HCT116 (cell line): ENCODE data around the gene CAMK2N1. TPM values are rescaled to one million over a fixed set of nuclear protein-coding genes. Genes with fewer than 3 reads are reported as not detected.

ENCODE experiments used
- ATAC-seq: fragments of 200-7000 bp; cut with Tn5 transposase; 2 replicates; pipeline ENCODE4 v1.9.1; 2020; ENCODE audit warnings: mild to moderate bottlenecking, moderate library complexity
- BruUV-seq: library from RNA; stranded (reverse); fragments of 400-500 nt; replicated peaks from 2 replicates; lab custom pipeline; 2021; lab: Mats Ljungman, UMichigan
- CTCF ChIA-PET: fragments of 300-600 bp; sonication (Branson Sonifier 250); formaldehyde crosslinking; loops from one replicate; lab custom pipeline; 2021; ENCODE audit warnings: antibody characterized with exemption; lab: Charles Lee
- POLR2A ChIA-PET: fragments of 300-600, 350-600 bp; sonication (Branson Sonifier 250); formaldehyde crosslinking; loops from one replicate; lab custom pipeline; 2021; ENCODE audit warnings: antibody characterized with exemption; lab: Charles Lee
- RAD21 ChIA-PET, 2 experiments: fragments of 300-600 bp; sonication (Branson Sonifier 250); formaldehyde crosslinking; loops; one replicate each; lab custom pipeline; 2023; ENCODE audit warnings: low total read pairs in 2 of 2; ENCODE audit not compliant: uncharacterized antibody in 2 of 2, unreplicated experiment in 2 of 2, low non-redundant PET in 1 of 2; lab: Charles Lee
- DNase-seq: peaks from one replicate; pipeline ENCODE4 v3.0.0-alpha.2; 2010; ENCODE audit warnings: low read depth, low spot score
- H2AFZ ChIP-seq: fragments of 200-600 bp; shearing (Covaris generic), sonication (generic); 2 replicates; pipeline ENCODE4 v1.6.1; 2017; ENCODE audit warnings: low read depth, mixed run types, mixed read lengths, antibody characterized with exemption, low read length; ENCODE audit not compliant: poor library complexity, severe bottlenecking
- H3K27ac ChIP-seq: 2 replicates; pipeline ENCODE4 v1.5.1; 2012; ENCODE audit warnings: low read depth, low read length
- H3K27me3 ChIP-seq: fragments of 200-600 bp; sonication (generic); 2 replicates; pipeline ENCODE4 v1.6.1; 2016; ENCODE audit warnings: mixed run types, low read length, mixed read lengths; ENCODE audit not compliant: insufficient read depth
- H3K36me3 ChIP-seq, 2 experiments: fragments of 200-500 bp in 1 of 2; fragments of 200-600 bp in 1 of 2; sonication (Bioruptor generic) in 1 of 2; sonication (generic) in 1 of 2; 2 replicates each; pipeline versions ENCODE4 v1.5.1 to v1.6.1; 2014 to 2016; ENCODE audit warnings: low read length in 2 of 2, inconsistent platforms in 1 of 2, mixed read lengths in 1 of 2, mixed run types in 1 of 2; ENCODE audit not compliant: insufficient read depth in 2 of 2, control insufficient read depth in 1 of 2
- H3K4me1 ChIP-seq, 2 experiments: fragments of 200-600 bp in 1 of 2; sonication (generic) in 1 of 2; 2 replicates each; pipeline versions ENCODE4 v1.5.1 to v1.6.1; 2012 to 2017; ENCODE audit warnings: low read length in 2 of 2, inconsistent platforms in 1 of 2, mild to moderate bottlenecking in 1 of 2, mixed read lengths in 1 of 2, mixed run types in 1 of 2, moderate library complexity in 1 of 2; ENCODE audit not compliant: insufficient read depth in 2 of 2, control insufficient read depth in 1 of 2
- H3K4me2 ChIP-seq: fragments of 200-600 bp; sonication (generic); 2 replicates; pipeline ENCODE4 v1.6.1; 2017; ENCODE audit warnings: mixed run types, low read length, mixed read lengths
- H3K4me3 ChIP-seq, 2 experiments: fragments of 200-600 bp in 1 of 2; sonication (generic) in 1 of 2; replicated peaks in 1 of 2; 2 replicates each; pipeline ENCODE4 v1.5.1; 2011 to 2016; ENCODE audit warnings: low read length in 2 of 2, control low read depth in 1 of 2, low read depth in 1 of 2, mild to moderate bottlenecking in 1 of 2, mixed read lengths in 1 of 2, mixed run types in 1 of 2
- H3K79me2 ChIP-seq: fragments of 200-600 bp; sonication (generic); 2 replicates; pipeline ENCODE4 v1.6.1; 2017; ENCODE audit warnings: mild to moderate bottlenecking, mixed run types, low read length, moderate library complexity, mixed read lengths; ENCODE audit not compliant: insufficient read depth
- H3K9ac ChIP-seq: fragments of 200-600 bp; sonication (generic); 2 replicates; pipeline ENCODE4 v1.6.1; 2016; ENCODE audit warnings: low read length, mixed read lengths
- H3K9me2 ChIP-seq: fragments of 200-600 bp; sonication (generic), shearing (Covaris generic); 2 replicates; pipeline ENCODE4 v1.6.1; 2017; ENCODE audit warnings: mixed run types, mild to moderate bottlenecking, moderate library complexity; ENCODE audit not compliant: insufficient read depth
- H3K9me3 ChIP-seq, 2 experiments: fragments of 200-500 bp in 1 of 2; fragments of 200-600 bp in 1 of 2; sonication (Bioruptor generic) in 1 of 2; sonication (generic) in 1 of 2; 2 replicates each; pipeline ENCODE4 v1.6.1; 2014 to 2017; ENCODE audit warnings: low read length in 2 of 2, mixed read lengths in 2 of 2, inconsistent platforms in 1 of 2, low read depth in 1 of 2, mild to moderate bottlenecking in 1 of 2, mixed run types in 1 of 2, moderate library complexity in 1 of 2; ENCODE audit not compliant: control insufficient read depth in 1 of 2, insufficient read depth in 1 of 2
- H4K20me1 ChIP-seq: fragments of 200-600 bp; sonication (generic), shearing (Covaris generic); 2 replicates; pipeline ENCODE4 v1.6.1; 2017; ENCODE audit warnings: mixed run types, mild to moderate bottlenecking, moderate library complexity; ENCODE audit not compliant: insufficient read depth
- EZH2 ChIP-seq: fragments of 200-600 bp; sonication (generic); IDR thresholded peaks from 2 replicates; pipeline ENCODE4 v1.6.1; 2017; ENCODE audit warnings: antibody characterized with exemption, mixed run types
- EZH2phosphoT487 ChIP-seq: fragments of 200-600 bp; IDR thresholded peaks from 2 replicates; pipeline ENCODE4 v1.6.1; 2018; ENCODE audit warnings: antibody characterized with exemption, borderline replicate concordance
- JUND ChIP-seq: IDR thresholded peaks from 2 replicates; pipeline ENCODE4 v1.6.1; 2012
- POLR2A ChIP-seq: IDR thresholded peaks from 2 replicates; pipeline ENCODE4 v1.7.0; 2011; ENCODE audit warnings: borderline replicate concordance; ENCODE audit not compliant: insufficient read depth, insufficient read length; ENCODE audit errors: extremely low read depth
- RAD21 ChIP-seq: IDR thresholded peaks from 2 replicates; pipeline ENCODE4 v1.6.1; 2012; ENCODE audit warnings: low read depth, mild to moderate bottlenecking
- REST ChIP-seq: IDR thresholded peaks from 2 replicates; pipeline ENCODE4 v1.6.1; 2012; ENCODE audit warnings: low read depth
- SIN3A ChIP-seq: IDR thresholded peaks from 2 replicates; pipeline ENCODE4 v1.6.1; 2012; ENCODE audit warnings: low read depth
- SRF ChIP-seq: IDR thresholded peaks from 2 replicates; pipeline ENCODE4 v1.6.1; 2012; ENCODE audit warnings: low read depth
- TCF7L2 ChIP-seq: IDR thresholded peaks from 2 replicates; pipeline ENCODE4 v1.7.0; 2011; ENCODE audit warnings: borderline replicate concordance, inconsistent platforms; ENCODE audit not compliant: insufficient read depth, insufficient read length; ENCODE audit errors: extremely low read depth
- YY1 ChIP-seq: IDR thresholded peaks from 2 replicates; pipeline ENCODE4 v1.6.1; 2011; ENCODE audit warnings: low read length, low read depth, moderate library complexity, mild to moderate bottlenecking; ENCODE audit not compliant: insufficient replicate concordance; ENCODE audit errors: extremely low read depth
- ZFX ChIP-seq: fragments of 450-650 bp; IDR thresholded peaks from 2 replicates; pipeline ENCODE4 v1.6.1; 2017
- ZNF274 ChIP-seq: fragments of 200-500 bp; sonication (Bioruptor generic); IDR thresholded peaks from 2 replicates; pipeline ENCODE4 v1.6.1; 2014; ENCODE audit warnings: mild to moderate bottlenecking, low read depth, low read length, inconsistent platforms
- intact Hi-C: fragments of 100-400 bp; cut with micrococcal nuclease; formaldehyde crosslinking; loops from 2 replicates; pipeline ENCODE4 v1.10.0; 2022
- total RNA-seq: library from RNA; stranded (reverse); gene quantifications from one replicate; pipeline ENCODE4 v1.2.1, GENCODE V29; 2021; ENCODE audit not compliant: unreplicated experiment
- TF ChIP-seq, protein P1 (sequence below): IDR thresholded peaks from 2 replicates; pipeline ENCODE4 v1.6.1; 2011; ENCODE audit warnings: mild to moderate bottlenecking, low read length, moderate library complexity; ENCODE audit not compliant: insufficient replicate concordance; ENCODE audit errors: extremely low read depth

Gene CAMK2N1
- total RNA-seq, 1 experiment from 2014 or later = 20.5 TPM

- intact Hi-C loops = no loop called here
- Histone ChIP-seq H3K27ac (no peak overlapping the region), H3K9ac (no peak overlapping the region), H3K9me2 (no peaks in the 10 kb centered on the region), H3K27me3 (no peaks in the 10 kb centered on the region), H2AFZ (no peak overlapping the region), H3K4me3 (no peak overlapping the region), H3K9me3 (no peaks in the 10 kb centered on the region), H3K4me1 (peaks cover 59 to 86% of the 10 kb centered on the region in 2 experiments), H3K79me2 (peaks cover 15% of the 10 kb centered on the region), H3K4me2 (0 out of 2 replicates have a peak overlapping the region, but pooled peaks have one; percentile 64), H3K36me3 (no peaks in the 10 kb centered on the region), H4K20me1 (no peaks in the 10 kb centered on the region)
- BruUV-seq = no TSS peak
- CTCF ChIA-PET = no interaction called here
- ATAC-seq (no peak), DNase-seq (no peak)
- no peak for TF ChIP-seq YY1
- TF ChIP-seq ZNF274 = no peak
- no peak for TF ChIP-seq ZFX
- no peak for TF ChIP-seq REST
- POLR2A ChIA-PET = no interaction called here
- RAD21 ChIA-PET = no interaction called here
These were observed 6.2 kb downstream of the CAMK2N1 start for GRCh38 chr1:20479840-20480239.

DNA sequence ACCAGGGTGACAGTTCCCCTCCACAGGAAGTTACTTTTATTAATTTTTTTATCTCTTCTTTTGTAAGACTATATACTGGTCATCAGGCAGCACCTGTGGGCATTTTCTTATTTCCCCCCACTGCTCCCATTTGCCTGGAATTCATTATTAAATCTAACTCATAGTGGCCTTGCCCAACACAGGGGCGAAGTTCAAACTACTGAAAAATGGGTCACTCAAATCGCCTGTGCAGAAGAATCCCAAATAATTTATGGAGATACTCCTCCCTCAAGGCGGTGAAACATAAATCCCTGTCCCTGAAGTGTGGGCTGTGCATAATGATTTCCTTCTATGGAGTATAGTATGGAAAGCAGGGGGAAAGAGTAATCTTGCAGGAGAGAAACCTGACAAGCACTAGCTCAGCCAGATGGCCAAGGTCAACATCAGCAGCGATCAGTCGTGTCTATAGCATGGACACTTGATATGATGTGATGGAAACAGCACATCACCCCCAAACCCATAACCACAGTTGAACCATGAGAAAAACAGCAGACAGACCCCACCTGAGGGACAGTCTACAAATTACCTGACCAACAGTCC is 7.9 kb downstream of the CAMK2N1 start:
- no peak for DNase-seq
- BruUV-seq = no TSS peak
- TF ChIP-seq RAD21 (no peak), SRF (no peak), TCF7L2 (no peak), POLR2A (no peak), SIN3A (no peak), JUND (no peak), EZH2 (no peak), EZH2phosphoT487 (no peak)
- TF ChIP-seq, protein P1, sequence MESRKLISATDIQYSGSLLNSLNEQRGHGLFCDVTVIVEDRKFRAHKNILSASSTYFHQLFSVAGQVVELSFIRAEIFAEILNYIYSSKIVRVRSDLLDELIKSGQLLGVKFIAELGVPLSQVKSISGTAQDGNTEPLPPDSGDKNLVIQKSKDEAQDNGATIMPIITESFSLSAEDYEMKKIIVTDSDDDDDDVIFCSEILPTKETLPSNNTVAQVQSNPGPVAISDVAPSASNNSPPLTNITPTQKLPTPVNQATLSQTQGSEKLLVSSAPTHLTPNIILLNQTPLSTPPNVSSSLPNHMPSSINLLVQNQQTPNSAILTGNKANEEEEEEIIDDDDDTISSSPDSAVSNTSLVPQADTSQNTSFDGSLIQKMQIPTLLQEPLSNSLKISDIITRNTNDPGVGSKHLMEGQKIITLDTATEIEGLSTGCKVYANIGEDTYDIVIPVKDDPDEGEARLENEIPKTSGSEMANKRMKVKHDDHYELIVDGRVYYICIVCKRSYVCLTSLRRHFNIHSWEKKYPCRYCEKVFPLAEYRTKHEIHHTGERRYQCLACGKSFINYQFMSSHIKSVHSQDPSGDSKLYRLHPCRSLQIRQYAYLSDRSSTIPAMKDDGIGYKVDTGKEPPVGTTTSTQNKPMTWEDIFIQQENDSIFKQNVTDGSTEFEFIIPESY = no peak

More for the DNA sequence above, 7.9 kb downstream of the CAMK2N1 start:
- H3K9me2 ChIP-seq = no peaks in the 10 kb centered on the region
- H3K9me3 ChIP-seq = no peaks in the 10 kb centered on the region
- ChIA-PET RAD21 (no interaction called here), POLR2A (no interaction called here), CTCF (no interaction called here)
- intact Hi-C loops = no loop called here
- no peaks in the 10 kb centered on the region for H3K79me2 ChIP-seq
- H3K4me2 ChIP-seq = no peak overlapping the region
- H3K9ac ChIP-seq = no peak overlapping the region
- H3K4me3 ChIP-seq = no peak overlapping the region
- H3K27me3 ChIP-seq = no peaks in the 10 kb centered on the region
- H3K4me1 ChIP-seq = peaks cover 62 to 77% of the 10 kb centered on the region in 2 experiments
- H3K36me3 ChIP-seq = no peaks in the 10 kb centered on the region
- H4K20me1 ChIP-seq = no peaks in the 10 kb centered on the region
- H3K27ac ChIP-seq = no peak overlapping the region
- H2AFZ ChIP-seq = no peak overlapping the region
- no peak for ATAC-seq
